ENCODE data around the gene PHF21A. TPM values are rescaled to one million over a fixed set of nuclear protein-coding genes. Genes with fewer than 3 reads are reported as not detected.
A peak's percentile ranks its signal among the peaks of the same experiment; 100 is the strongest.

PHF21A gene
- total and polyA plus RNA-seq, 2 of the 13 experiments (the other 11 are each of a cell fraction or from before 2014, with no cell fraction given) = 4.1 to 34.6 TPM

- TF ChIP-seq ZFP36 (IDR thresholded peaks at IDR 0.05; ENCODE audit: borderline replicate concordance, low read depth, low read length, partially characterized antibody) = no peak
- no peak for TF ChIP-seq SSRP1 (CRISPR knock-in tag; IDR thresholded peaks at IDR 0.05)
- no peak for TF ChIP-seq ZNF280D (CRISPR knock-in tag; IDR thresholded peaks at IDR 0.05)
- TF ChIP-seq ZNF644 (CRISPR knock-in tag; IDR thresholded peaks at IDR 0.05; ENCODE audit: low read depth) = no peak
- no peak for TF ChIP-seq KAT2B (IDR thresholded peaks at IDR 0.05; ENCODE audit: borderline replicate concordance, low read depth, low read length)
- TF ChIP-seq ZNF660 (CRISPR knock-in tag; IDR thresholded peaks at IDR 0.05; ENCODE audit: borderline replicate concordance, low read depth) = no peak
- no peak for TF ChIP-seq PHF21A (CRISPR knock-in tag; IDR thresholded peaks at IDR 0.05)
- TF ChIP-seq ASH2L (IDR thresholded peaks at IDR 0.05; ENCODE audit: insufficient read length, low read depth, low read length) = no peak
- peak; percentile 48; the same call in 1 of the 2 replicates for TF ChIP-seq ZNF142 (CRISPR knock-in tag; IDR thresholded peaks at IDR 0.05)
- TF ChIP-seq ARHGAP35 (CRISPR knock-in tag; IDR thresholded peaks at IDR 0.05; ENCODE audit: borderline replicate concordance) = no peak
- TF ChIP-seq RBM22 (optimal IDR thresholded peaks at IDR 0.05; ENCODE audit: low read length) = peak; percentile 94
- TF ChIP-seq TCF12 (IDR thresholded peaks at IDR 0.05) = no peak
- TF ChIP-seq TCF12 (CRISPR knock-in tag; IDR thresholded peaks at IDR 0.05) = 0 out of 2 replicates have a peak, but pooled peaks have one; percentile 46
- TF ChIP-seq SMYD3 (CRISPR knock-in tag; IDR thresholded peaks at IDR 0.05) = no peak
- TF ChIP-seq, protein P1, sequence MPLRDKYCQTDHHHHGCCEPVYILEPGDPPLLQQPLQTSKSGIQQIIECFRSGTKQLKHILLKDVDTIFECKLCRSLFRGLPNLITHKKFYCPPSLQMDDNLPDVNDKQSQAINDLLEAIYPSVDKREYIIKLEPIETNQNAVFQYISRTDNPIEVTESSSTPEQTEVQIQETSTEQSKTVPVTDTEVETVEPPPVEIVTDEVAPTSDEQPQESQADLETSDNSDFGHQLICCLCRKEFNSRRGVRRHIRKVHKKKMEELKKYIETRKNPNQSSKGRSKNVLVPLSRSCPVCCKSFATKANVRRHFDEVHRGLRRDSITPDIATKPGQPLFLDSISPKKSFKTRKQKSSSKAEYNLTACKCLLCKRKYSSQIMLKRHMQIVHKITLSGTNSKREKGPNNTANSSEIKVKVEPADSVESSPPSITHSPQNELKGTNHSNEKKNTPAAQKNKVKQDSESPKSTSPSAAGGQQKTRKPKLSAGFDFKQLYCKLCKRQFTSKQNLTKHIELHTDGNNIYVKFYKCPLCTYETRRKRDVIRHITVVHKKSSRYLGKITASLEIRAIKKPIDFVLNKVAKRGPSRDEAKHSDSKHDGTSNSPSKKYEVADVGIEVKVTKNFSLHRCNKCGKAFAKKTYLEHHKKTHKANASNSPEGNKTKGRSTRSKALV (CRISPR knock-in tag; IDR thresholded peaks at IDR 0.05) = no peak
- no peak for TF ChIP-seq GABPA (IDR thresholded peaks at IDR 0.05; ENCODE audit: low read depth, low read length)
- no peak for TF ChIP-seq GABPA (CRISPR knock-in tag; IDR thresholded peaks at IDR 0.05; ENCODE audit: low read depth)
Measured at GRCh38 chr11:45899448-45900174, 221.6 kb downstream of the PHF21A start (continued).
